Activated T-cell treated with anti-CD3 and anti-CD28 coated beads, Interleukin-2, amount 50 U/mL, for 72 hours (primary cell): ENCODE data around the gene SMURF1. TPM values are rescaled to one million over a fixed set of nuclear protein-coding genes. Genes with fewer than 3 reads are reported as not detected.
"Not testable (repeated sequence)": the region's sequence is repeated elsewhere in the genome, so short reads cannot be mapped to it uniquely, and the experiment has no call there.

ENCODE experiments used
- ATAC-seq, 2 donors: fragments of 150-1000 bp; cut with Tn5 transposase; replicated peaks in 1 of 2; 2 replicates each; pipeline ENCODE4 v1.10.0; 2021; ENCODE audit warnings: moderate library complexity in 2 of 2, mild to moderate bottlenecking in 1 of 2
- DNase-seq, 2 donors: peaks; one replicate each; pipeline ENCODE4 v3.0.0; 2021 to 2022; ENCODE audit warnings: mixed read lengths in 1 of 2
- H3K27ac Mint-ChIP-seq: one replicate; pipeline ENCODE4 v1.8.0; 2022; ENCODE audit warnings: mild to moderate bottlenecking, moderate library complexity, mixed read lengths
- H3K27me3 Mint-ChIP-seq: one replicate; pipeline ENCODE4 v1.8.0; 2022; ENCODE audit warnings: low read depth, mixed read lengths
- H3K36me3 Mint-ChIP-seq, 2 donors: one replicate each; pipeline ENCODE4 v1.8.0; 2022; ENCODE audit warnings: mixed read lengths in 2 of 2, mild to moderate bottlenecking in 1 of 2; ENCODE audit not compliant: insufficient read depth in 2 of 2
- H3K4me1 Mint-ChIP-seq: one replicate; pipeline ENCODE4 v1.8.0; 2022; ENCODE audit warnings: low read depth, mixed read lengths
- H3K4me3 Mint-ChIP-seq, 2 donors: one replicate each; pipeline ENCODE4 v1.8.0; 2022; ENCODE audit warnings: mild to moderate bottlenecking in 2 of 2, mixed read lengths in 2 of 2, moderate library complexity in 2 of 2
- H3K9me3 Mint-ChIP-seq, 2 donors: one replicate each; pipeline ENCODE4 v1.8.0; 2022; ENCODE audit warnings: mixed read lengths in 2 of 2
- total RNA-seq, 2 donors: library from RNA; stranded (reverse); gene quantifications; one replicate each; pipeline ENCODE4 v1.2.3, GENCODE V29; 2022

SMURF1 gene
- total RNA-seq, 2 donors from 2014 or later: 15.9 to 18.8 TPM

DNA sequence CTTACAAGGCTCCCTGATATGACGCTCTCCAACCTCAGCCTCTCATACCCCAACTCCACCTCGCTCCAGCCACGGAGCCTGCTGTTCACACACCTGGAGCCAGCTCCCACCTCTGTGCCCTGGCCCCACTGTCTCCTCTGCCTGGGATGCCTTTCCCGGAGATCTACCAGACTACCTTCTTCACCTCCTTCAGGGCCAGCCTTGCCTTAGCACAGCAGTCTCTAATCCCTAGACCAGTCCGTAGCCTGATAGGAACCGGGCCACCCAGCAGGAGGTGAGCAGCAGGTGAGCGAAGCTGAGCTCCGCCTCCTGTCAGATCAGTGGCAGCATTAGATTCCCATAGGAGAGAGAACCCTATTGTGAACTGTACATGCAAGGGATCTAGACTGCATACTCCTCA is 23.2 kb upstream of the SMURF1 start:
- H3K36me3 Mint-ChIP-seq: peaks cover 0 to 2% of the 10 kb centered on the region in 2 donors
- no peak overlapping the region for H3K27ac Mint-ChIP-seq
- DNase-seq (no peak), ATAC-seq (no peak)
- peaks cover 0 to 5% of the 10 kb centered on the region in 2 donors for H3K9me3 Mint-ChIP-seq
- H3K4me3 Mint-ChIP-seq: no peak overlapping the region
- H3K4me1 Mint-ChIP-seq: no peaks in the 10 kb centered on the region
- H3K27me3 Mint-ChIP-seq: no peaks in the 10 kb centered on the region

DNA sequence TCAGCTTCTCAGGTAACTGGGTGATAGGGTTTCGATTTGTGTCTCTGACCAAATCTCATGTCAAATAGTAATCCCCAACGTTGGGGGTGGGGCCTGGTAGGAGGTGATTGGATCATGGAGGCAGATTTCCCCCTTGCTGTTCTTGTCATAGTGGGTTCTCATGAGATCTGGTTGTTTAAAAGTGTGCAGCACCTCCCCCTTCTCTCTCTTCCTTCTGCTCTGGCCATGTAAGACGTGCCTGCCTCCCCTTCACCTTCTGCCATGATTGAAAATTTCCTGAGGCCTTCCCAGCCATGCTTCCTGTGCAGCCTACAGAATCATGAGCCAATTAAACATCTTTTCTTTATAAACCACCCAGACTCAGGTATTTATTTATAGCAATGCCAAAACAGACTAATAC is 21.9 kb upstream of the SMURF1 start:
- no peak overlapping the region for H3K4me3 Mint-ChIP-seq
- no peak overlapping the region for H3K27ac Mint-ChIP-seq
- no peaks in the 10 kb centered on the region for H3K27me3 Mint-ChIP-seq
- H3K4me1 Mint-ChIP-seq: no peaks in the 10 kb centered on the region
- H3K9me3 Mint-ChIP-seq: peaks cover 0 to 5% of the 10 kb centered on the region in 2 donors
- ATAC-seq (no peak), DNase-seq (no peak)
- H3K36me3 Mint-ChIP-seq: peaks cover 0 to 2% of the 10 kb centered on the region in 2 donors

DNA sequence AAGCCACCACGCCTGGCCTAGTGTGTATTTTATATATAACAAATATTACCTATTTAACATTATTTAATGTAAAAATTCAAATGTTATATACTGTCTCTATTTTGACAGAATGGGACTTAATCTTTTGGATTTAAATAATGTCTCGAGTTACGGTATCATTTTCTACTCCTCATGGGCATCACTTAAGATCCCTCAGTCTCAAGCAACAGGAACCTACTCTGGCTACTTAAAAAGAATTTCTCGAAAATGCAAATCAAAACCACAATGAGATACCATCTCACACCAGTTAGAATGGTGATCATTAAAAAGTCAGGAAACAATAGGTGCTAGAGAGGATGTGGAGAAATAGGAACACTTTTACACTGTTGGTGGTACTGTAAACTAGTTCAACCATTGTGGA is 19.8 kb upstream of the SMURF1 start:
- H3K9me3 Mint-ChIP-seq: not testable (repeated sequence)

DNA sequence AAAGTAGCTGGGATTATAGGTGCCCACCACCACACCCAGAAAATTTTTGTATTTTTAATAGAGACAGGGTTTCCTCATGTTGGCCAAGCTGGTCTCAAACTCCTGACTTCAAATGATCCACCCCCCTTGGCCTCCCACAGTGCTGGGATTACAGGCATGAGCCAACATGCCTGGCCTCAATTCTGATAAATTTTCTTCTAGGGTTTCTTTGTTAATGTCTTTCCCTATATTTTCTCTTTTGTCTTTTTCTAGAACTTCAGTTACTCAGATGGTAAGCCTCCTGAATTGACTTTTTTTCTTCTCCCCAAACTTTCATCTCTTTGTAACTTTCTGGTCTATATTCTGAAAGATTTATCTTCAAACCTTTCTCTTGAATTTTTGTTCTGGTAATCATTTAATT is 12.7 kb upstream of the SMURF1 start:
- Mint-ChIP-seq H3K4me3 (no peak overlapping the region), H3K27me3 (peaks cover 7% of the 10 kb centered on the region), H3K4me1 (no peaks in the 10 kb centered on the region), H3K36me3 (no peaks in the 10 kb centered on the region), H3K27ac (no peak overlapping the region), H3K9me3 (no peaks in the 10 kb centered on the region)
- DNase-seq (no peak), ATAC-seq (no peak)

More for the DNA sequence above, 19.8 kb upstream of the SMURF1 start:
- H3K36me3 Mint-ChIP-seq, H3K4me1 Mint-ChIP-seq, H3K27ac Mint-ChIP-seq, H3K27me3 Mint-ChIP-seq, H3K4me3 Mint-ChIP-seq, ATAC-seq, DNase-seq: not testable (repeated sequence)

DNA sequence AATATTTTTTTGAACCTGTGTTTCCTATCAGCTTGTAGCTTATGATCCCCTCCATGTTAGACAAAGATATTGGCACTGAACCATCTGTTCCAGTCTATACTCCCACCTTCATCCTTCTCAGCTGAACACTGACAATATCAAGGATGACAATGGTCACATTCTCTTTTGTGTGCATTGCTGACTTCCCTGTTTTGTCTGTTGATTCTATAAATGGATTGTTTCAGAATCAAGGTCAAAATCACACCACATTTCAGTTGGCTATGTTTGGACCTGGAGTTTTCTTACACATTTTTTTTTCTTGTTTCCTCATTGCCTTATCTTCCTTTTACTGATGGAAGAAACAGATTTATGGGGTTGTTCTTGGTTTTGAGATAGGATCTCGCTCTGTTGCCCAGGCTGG is 11.3 kb upstream of the SMURF1 start:
- Mint-ChIP-seq H3K27me3 (peaks cover 7% of the 10 kb centered on the region), H3K4me3 (no peak overlapping the region), H3K4me1 (no peaks in the 10 kb centered on the region), H3K36me3 (no peaks in the 10 kb centered on the region), H3K27ac (no peak overlapping the region), H3K9me3 (no peaks in the 10 kb centered on the region)
- ATAC-seq: no peak
- no peak for DNase-seq

DNA sequence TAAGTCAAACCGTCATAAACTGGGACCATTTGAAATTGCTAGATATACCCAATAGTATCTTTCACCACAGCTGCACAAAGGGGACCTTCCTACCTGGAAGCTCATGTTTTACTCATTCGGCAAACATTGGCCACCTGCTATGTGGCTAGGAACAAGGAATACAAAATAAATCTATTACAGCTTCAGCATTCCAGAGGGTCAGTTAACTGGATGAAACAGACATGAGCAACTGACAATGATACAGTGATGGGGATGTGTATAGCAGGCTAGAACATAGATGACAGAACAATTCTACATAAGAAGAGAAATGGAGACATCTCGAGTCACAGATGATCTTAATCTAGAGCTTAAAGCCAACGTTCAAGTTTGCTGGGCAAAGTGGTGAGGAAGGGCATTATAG is 3.1 kb upstream of the SMURF1 start:
- peaks cover 19% of the 10 kb centered on the region for H3K4me1 Mint-ChIP-seq
- H3K9me3 Mint-ChIP-seq: peaks cover 0 to 1% of the 10 kb centered on the region in 2 donors
- H3K27me3 Mint-ChIP-seq: no peaks in the 10 kb centered on the region
- ATAC-seq: no peak
- H3K36me3 Mint-ChIP-seq: peaks cover 0 to 5% of the 10 kb centered on the region in 2 donors
- DNase-seq: no peak
- H3K4me3 Mint-ChIP-seq: no peak overlapping the region
- H3K27ac Mint-ChIP-seq: no peak overlapping the region

DNA sequence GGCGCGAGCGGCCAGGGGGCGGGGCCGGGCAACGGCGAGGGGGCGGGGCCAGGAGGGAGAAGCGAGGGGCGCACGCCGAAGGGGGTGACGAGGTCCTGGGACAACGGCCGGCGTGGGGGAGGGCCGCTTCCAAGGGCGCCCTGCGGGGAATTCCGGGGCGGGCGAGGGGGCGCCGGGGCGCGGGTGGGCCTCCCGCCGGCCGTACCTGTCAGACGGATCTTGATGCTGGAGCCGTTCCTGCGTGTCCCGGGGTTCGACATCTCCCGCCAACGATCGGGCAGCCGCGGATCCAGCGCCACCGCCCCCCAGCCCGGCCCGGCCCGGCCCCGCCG is 421 bp downstream of the SMURF1 start:
- ATAC-seq (peak in 1 of 2 donors; percentile 27), DNase-seq (no peak)
- Mint-ChIP-seq H3K4me1 (peaks cover 43% of the 10 kb centered on the region), H3K27me3 (no peaks in the 10 kb centered on the region), H3K36me3 (peaks cover 4 to 7% of the 10 kb centered on the region in 2 donors), H3K9me3 (peaks cover 0 to 1% of the 10 kb centered on the region in 2 donors), H3K4me3 (peak overlapping the region; percentile 87 to 96), H3K27ac (peak overlapping the region; percentile 84)

DNA sequence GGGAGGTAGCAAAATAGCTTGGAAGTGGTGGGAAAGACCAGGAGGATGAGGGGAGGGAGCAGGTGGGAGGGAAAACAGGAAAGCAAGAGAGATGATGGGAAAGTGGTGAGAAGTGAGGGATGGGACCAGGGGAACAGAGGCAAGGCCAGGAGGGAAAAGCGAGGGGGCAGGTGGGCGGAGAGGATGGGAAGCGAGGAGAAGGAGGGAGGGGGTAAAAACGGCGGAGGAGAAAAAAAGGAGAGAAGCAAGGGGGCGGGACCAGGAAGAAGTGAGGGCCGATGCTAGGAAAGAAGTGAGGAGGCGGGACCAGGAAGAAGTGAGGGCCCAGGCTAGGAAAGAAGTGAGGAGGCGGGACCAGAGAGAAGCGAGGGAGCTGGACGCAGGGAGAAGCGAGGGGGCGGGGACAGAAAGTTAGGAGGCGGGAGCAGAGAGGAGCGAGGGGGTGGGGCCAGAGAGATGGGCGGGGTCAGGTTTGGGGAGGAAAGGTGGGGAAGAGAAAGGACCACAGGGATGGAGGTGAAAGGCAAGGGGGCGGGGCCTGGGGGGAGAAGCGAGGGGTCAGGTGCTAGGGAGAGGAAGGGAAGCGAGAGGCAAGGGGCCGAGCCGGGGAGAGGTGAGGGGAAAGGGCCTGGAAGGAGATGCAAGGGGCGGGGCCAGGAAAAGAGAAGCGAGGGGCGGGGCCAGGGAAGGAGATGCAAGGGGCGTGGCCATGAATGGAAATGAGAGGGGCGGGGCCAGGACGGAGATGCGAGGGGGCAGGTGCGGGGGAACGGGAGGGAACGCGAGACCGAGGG is 984 bp downstream of the SMURF1 start:
- Mint-ChIP-seq H3K27ac (peak overlapping the region; percentile 84), H3K36me3 (peaks cover 4 to 7% of the 10 kb centered on the region in 2 donors), H3K4me1 (peaks cover 43% of the 10 kb centered on the region), H3K4me3 (peak overlapping the region; percentile 87 to 96), H3K27me3 (no peaks in the 10 kb centered on the region), H3K9me3 (peaks cover 0 to 1% of the 10 kb centered on the region in 2 donors)
- DNase-seq (peak; percentile 94 to 95), ATAC-seq (peak; percentile 61)

DNA sequence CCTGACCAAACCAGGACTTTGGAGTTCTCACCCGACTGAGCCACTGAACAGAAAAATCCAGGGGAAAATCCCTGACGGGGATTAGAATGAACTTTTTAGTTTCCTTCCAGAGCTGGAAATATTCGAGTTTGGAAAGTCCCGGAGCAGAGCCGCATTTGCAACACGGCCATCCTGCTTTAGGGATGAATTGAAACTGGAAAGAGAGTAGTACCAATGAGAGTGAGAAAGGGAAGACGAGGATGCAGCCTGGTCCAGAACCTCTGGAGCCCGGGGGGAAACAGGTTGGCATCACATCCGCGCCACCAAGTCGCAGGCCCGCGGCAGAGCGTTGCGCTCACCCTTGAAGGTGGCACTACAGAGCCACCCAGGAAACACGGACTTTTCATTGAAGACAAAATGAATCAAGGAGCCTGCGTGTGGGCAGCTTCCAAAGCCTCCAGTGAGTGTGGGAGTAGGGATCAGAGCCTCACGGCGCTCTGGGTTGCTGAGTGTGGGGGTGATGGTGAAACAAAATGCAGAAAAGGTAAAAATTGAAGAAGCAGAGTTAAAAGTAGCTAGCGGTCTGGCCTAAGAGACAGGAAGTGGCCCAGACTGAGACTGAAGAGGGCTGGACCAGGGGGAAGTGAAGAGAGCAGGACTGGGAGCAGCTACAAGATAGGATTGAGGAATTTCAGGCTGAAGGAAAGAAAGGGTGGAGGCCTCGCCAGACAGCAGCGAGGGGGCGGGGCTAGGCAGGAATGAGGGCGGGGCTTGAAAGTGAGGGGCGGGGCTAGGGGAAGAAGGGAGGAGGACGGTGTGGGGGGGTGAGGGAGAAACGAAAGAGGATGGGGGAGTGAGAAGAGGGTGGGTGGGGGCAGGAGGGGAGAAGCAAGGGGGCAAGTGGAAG is 1.8 kb downstream of the SMURF1 start:
- Mint-ChIP-seq H3K27me3 (no peaks in the 10 kb centered on the region), H3K4me3 (peak overlapping the region; percentile 87 to 96), H3K36me3 (peaks cover 4 to 7% of the 10 kb centered on the region in 2 donors), H3K27ac (peak overlapping the region; percentile 84), H3K9me3 (peaks cover 0 to 1% of the 10 kb centered on the region in 2 donors), H3K4me1 (peaks cover 43% of the 10 kb centered on the region)
- DNase-seq: peak; percentile 63 to 67
- peak; percentile 35 to 39 for ATAC-seq

DNA sequence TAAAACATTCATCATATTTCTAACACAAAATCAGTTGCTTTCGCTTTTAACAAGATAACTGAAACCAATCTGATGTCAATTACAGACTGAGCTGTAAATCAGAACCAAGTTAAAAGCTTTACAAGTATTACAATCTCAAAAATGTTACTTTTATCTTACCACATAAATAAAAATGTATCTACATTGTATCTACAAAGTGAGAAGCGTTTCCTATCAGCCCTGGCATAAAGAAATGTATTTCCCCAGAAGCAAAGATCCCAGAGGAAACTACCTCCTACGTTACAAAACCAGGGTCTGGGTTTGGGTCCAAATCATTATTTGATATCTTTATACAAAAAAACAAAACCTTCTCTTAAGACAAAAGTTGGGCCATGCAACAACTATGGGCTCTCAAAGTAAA is 2.6 kb downstream of the SMURF1 start:
- Mint-ChIP-seq H3K4me3 (peak overlapping the region; percentile 87 to 96), H3K4me1 (peaks cover 43% of the 10 kb centered on the region), H3K27ac (peak overlapping the region; percentile 69), H3K27me3 (no peaks in the 10 kb centered on the region), H3K9me3 (peaks cover 0 to 1% of the 10 kb centered on the region in 2 donors), H3K36me3 (peaks cover 4 to 7% of the 10 kb centered on the region in 2 donors)
- ATAC-seq: no peak
- DNase-seq: no peak

DNA sequence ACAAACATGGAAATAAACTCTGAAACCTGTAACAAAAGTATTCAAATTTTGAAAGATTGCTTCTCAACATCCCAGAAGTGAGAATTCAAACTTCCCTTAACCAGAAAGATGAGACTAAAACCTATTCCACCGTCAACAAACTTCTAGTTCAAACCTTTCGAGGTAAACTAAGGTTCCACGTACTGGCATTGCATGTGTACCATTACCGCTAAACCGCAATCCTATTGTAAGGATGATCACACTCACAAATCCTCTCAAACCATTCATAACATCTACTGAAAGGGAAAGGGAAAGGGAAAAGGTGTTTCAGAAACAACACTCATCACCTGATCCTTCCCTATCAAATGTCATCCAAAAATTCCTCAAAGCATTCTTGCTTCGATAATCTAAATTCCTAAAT is 3.1 kb downstream of the SMURF1 start:
- Mint-ChIP-seq H3K27me3 (no peaks in the 10 kb centered on the region), H3K4me3 (peak overlapping the region; percentile 87 to 96), H3K27ac (peak overlapping the region; percentile 69), H3K36me3 (peaks cover 4 to 7% of the 10 kb centered on the region in 2 donors), H3K4me1 (peaks cover 43% of the 10 kb centered on the region), H3K9me3 (peaks cover 0 to 1% of the 10 kb centered on the region in 2 donors)
- DNase-seq: no peak
- ATAC-seq: no peak

DNA sequence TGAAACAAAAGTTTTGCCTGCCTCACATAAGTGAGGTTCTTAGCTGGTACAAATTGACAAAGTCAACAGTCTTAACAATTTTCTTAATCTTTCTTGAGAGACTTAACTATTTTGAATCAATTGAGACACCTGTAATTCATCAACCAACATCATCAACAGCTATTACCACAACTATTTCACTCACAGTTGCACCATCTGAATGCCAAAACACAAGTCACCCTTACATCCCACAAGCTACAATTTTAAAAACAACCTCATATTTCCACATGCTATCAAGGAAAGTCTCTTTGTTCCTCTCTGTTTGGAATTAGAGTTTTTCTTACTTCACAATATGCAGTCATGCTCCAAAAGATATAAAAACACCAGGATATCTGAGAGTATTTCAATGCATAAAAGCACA is 4.9 kb downstream of the SMURF1 start:
- H3K9me3 Mint-ChIP-seq: peaks cover 0 to 1% of the 10 kb centered on the region in 2 donors
- peaks cover 42% of the 10 kb centered on the region for H3K4me1 Mint-ChIP-seq
- no peaks in the 10 kb centered on the region for H3K27me3 Mint-ChIP-seq
- no peak for ATAC-seq
- no peak overlapping the region for H3K4me3 Mint-ChIP-seq
- no peak overlapping the region for H3K27ac Mint-ChIP-seq
- DNase-seq: no peak
- H3K36me3 Mint-ChIP-seq: peaks cover 4 to 7% of the 10 kb centered on the region in 2 donors
